WTC11 (cell line): ENCODE measurements around the gene PTPRN2.

Source experiments
- ATF1 ChIP-seq: sonication (generic); formaldehyde crosslinking; IDR thresholded peaks from 2 replicates; pipeline ENCODE4 v1.8.1; 2023; ENCODE audit warnings: mild to moderate bottlenecking, moderate library complexity, missing genetic modification reagents
- CBFB ChIP-seq: sonication (generic); formaldehyde crosslinking; IDR thresholded peaks from 2 replicates; pipeline ENCODE4 v1.8.1; 2022; ENCODE audit warnings: mild to moderate bottlenecking, low read depth, missing genetic modification reagents
- CREB1 ChIP-seq: sonication (generic); formaldehyde crosslinking; IDR thresholded peaks from 2 replicates; pipeline ENCODE4 v1.8.0; 2023; ENCODE audit warnings: mild to moderate bottlenecking, missing genetic modification reagents
- ETV6 ChIP-seq: sonication (generic); formaldehyde crosslinking; IDR thresholded peaks from 2 replicates; pipeline ENCODE4 v1.8.1; 2022; ENCODE audit warnings: mild to moderate bottlenecking, missing genetic modification reagents
- GTF2I ChIP-seq: fragments of 250-450 bp; sonication (Bioruptor Pico); conservative IDR thresholded peaks from 2 replicates; pipeline ENCODE4 v1.4.0; 2021; ENCODE audit warnings: mild to moderate bottlenecking
- MYBL2 ChIP-seq: sonication (generic); formaldehyde crosslinking; IDR thresholded peaks from 2 replicates; pipeline ENCODE4 v1.8.1; 2023; ENCODE audit warnings: mild to moderate bottlenecking, moderate library complexity, missing genetic modification reagents
- NR1H2 ChIP-seq: sonication (generic); formaldehyde crosslinking; IDR thresholded peaks from 2 replicates; pipeline ENCODE4 v1.9.0; 2021; ENCODE audit warnings: mild to moderate bottlenecking, moderate library complexity, missing genetic modification reagents
- SMAD3 ChIP-seq: sonication (generic); formaldehyde crosslinking; IDR thresholded peaks from 2 replicates; pipeline ENCODE4 v1.8.0; 2022; ENCODE audit warnings: missing genetic modification reagents, mild to moderate bottlenecking, borderline replicate concordance
- TF ChIP-seq, protein P1 (sequence below): sonication (generic); formaldehyde crosslinking; IDR thresholded peaks from 2 replicates; pipeline ENCODE4 v1.8.0; 2022; ENCODE audit warnings: mild to moderate bottlenecking, missing genetic modification reagents
- TF ChIP-seq, protein P2 (sequence below): fragments of 200-600 bp; IDR thresholded peaks from 2 replicates; pipeline ENCODE4 v1.8.0; 2022; ENCODE audit warnings: antibody characterized with exemption
- TF ChIP-seq, protein P3 (sequence below): sonication (generic); formaldehyde crosslinking; IDR thresholded peaks from 2 replicates; pipeline ENCODE4 v1.8.0; 2023; ENCODE audit warnings: missing genetic modification reagents

DNA sequence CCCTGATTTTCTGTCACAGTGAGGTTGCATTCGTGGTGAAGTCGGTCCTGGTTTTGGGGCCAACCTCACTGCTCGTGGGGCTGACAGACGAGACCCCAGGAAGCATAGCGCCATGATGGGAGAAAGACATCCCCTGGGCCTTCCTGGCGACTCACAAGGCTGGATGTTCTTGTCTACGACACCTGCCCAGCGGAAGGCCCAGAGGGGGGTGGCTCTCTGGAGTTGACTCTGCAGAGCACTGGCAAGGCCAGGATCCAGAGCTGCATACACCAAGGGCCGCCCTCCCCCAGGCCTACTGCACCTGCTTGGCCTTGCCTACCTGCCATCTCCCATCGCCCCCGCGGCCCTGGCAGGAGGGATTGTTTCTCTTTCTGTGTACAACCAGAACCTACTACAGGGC lies 608.9 kb downstream of the PTPRN2 start:
- TF ChIP-seq, protein P1, sequence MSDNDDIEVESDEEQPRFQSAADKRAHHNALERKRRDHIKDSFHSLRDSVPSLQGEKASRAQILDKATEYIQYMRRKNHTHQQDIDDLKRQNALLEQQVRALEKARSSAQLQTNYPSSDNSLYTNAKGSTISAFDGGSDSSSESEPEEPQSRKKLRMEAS (CRISPR knock-in tag), result no peak
- TF ChIP-seq, protein P2, sequence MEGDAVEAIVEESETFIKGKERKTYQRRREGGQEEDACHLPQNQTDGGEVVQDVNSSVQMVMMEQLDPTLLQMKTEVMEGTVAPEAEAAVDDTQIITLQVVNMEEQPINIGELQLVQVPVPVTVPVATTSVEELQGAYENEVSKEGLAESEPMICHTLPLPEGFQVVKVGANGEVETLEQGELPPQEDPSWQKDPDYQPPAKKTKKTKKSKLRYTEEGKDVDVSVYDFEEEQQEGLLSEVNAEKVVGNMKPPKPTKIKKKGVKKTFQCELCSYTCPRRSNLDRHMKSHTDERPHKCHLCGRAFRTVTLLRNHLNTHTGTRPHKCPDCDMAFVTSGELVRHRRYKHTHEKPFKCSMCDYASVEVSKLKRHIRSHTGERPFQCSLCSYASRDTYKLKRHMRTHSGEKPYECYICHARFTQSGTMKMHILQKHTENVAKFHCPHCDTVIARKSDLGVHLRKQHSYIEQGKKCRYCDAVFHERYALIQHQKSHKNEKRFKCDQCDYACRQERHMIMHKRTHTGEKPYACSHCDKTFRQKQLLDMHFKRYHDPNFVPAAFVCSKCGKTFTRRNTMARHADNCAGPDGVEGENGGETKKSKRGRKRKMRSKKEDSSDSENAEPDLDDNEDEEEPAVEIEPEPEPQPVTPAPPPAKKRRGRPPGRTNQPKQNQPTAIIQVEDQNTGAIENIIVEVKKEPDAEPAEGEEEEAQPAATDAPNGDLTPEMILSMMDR, result no peak
- no peak for TF ChIP-seq CREB1 (CRISPR knock-in tag)
- no peak for TF ChIP-seq MYBL2 (CRISPR knock-in tag)
- no peak for TF ChIP-seq GTF2I (CRISPR knock-in tag)
- TF ChIP-seq ATF1 (CRISPR knock-in tag), result no peak
- TF ChIP-seq NR1H2, result no peak
- TF ChIP-seq, protein P3, sequence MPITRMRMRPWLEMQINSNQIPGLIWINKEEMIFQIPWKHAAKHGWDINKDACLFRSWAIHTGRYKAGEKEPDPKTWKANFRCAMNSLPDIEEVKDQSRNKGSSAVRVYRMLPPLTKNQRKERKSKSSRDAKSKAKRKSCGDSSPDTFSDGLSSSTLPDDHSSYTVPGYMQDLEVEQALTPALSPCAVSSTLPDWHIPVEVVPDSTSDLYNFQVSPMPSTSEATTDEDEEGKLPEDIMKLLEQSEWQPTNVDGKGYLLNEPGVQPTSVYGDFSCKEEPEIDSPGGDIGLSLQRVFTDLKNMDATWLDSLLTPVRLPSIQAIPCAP, result no peak
- no peak for TF ChIP-seq SMAD3
- TF ChIP-seq ETV6 (CRISPR knock-in tag), result no peak
- TF ChIP-seq CBFB (CRISPR knock-in tag), result no peak
